CD4-positive, CD25-positive, alpha-beta regulatory T cell (primary cell): ENCODE data around the gene NCOA3. TPM values are rescaled to one million over a fixed set of nuclear protein-coding genes. Genes with fewer than 3 reads are reported as not detected.

Source experiments
- ATAC-seq, 2 donors: fragments of 150-1000 bp; cut with Tn5 transposase; one replicate each; pipeline ENCODE4 v1.10.0; 2021; ENCODE audit warnings: low read depth in 2 of 2, moderate number of reproducible peaks in 2 of 2, moderate library complexity in 1 of 2
- DNase-seq, 3 donors: peaks; one replicate each; pipeline versions ENCODE4 v3.0.0 to v3.0.0-alpha.2; 2012 to 2022; ENCODE audit warnings: mixed read lengths in 1 of 3
- H3K27ac ChIP-seq: one replicate; pipeline ENCODE4 v1.7.0; 2013; ENCODE audit warnings: mild to moderate bottlenecking, low read length; ENCODE audit not compliant: insufficient read depth, poor library complexity, severe bottlenecking
- H3K27me3 ChIP-seq: one replicate; pipeline ENCODE4 v1.7.0; 2013; ENCODE audit warnings: low read length; ENCODE audit not compliant: control insufficient read depth, insufficient read depth
- H3K36me3 ChIP-seq: one replicate; pipeline ENCODE4 v1.7.0; 2013; ENCODE audit warnings: mild to moderate bottlenecking, low read length, moderate library complexity; ENCODE audit not compliant: control insufficient read depth, insufficient read depth
- H3K4me1 ChIP-seq: 2 replicates; pipeline ENCODE4 v1.7.0; 2013; ENCODE audit warnings: mild to moderate bottlenecking, low read length; ENCODE audit not compliant: insufficient read depth, control insufficient read depth, poor library complexity, severe bottlenecking
- H3K4me3 ChIP-seq: one replicate; pipeline ENCODE4 v1.7.0; 2013; ENCODE audit warnings: low read depth, mild to moderate bottlenecking, low read length, moderate library complexity
- H3K9me3 ChIP-seq, 2 experiments: 1 replicate in 1 of 2; 2 replicates in 1 of 2; pipeline ENCODE4 v1.7.0; 2013; ENCODE audit warnings: low read length in 2 of 2, mild to moderate bottlenecking in 1 of 2, moderate library complexity in 1 of 2; ENCODE audit not compliant: control insufficient read depth in 2 of 2
- H3K27ac Mint-ChIP-seq, 3 donors: one replicate each; pipeline ENCODE4 v1.8.0; 2020 to 2022; ENCODE audit warnings: mild to moderate bottlenecking in 3 of 3, mixed read lengths in 3 of 3, moderate library complexity in 2 of 3
- H3K27me3 Mint-ChIP-seq: one replicate; pipeline ENCODE4 v1.8.0; 2022; ENCODE audit warnings: mild to moderate bottlenecking, mixed read lengths
- H3K36me3 Mint-ChIP-seq: one replicate; pipeline ENCODE4 v1.8.0; 2020; ENCODE audit warnings: mixed read lengths
- H3K4me1 Mint-ChIP-seq, 4 donors: one replicate each; pipeline ENCODE4 v1.8.0; 2020 to 2022; ENCODE audit warnings: mixed read lengths in 4 of 4, mild to moderate bottlenecking in 1 of 4
- H3K4me3 Mint-ChIP-seq, 4 donors: one replicate each; pipeline ENCODE4 v1.8.0; 2020 to 2022; ENCODE audit warnings: mild to moderate bottlenecking in 4 of 4, mixed read lengths in 4 of 4, moderate library complexity in 3 of 4
- H3K9me3 Mint-ChIP-seq, 7 donors: one replicate each; pipeline ENCODE4 v1.8.0; 2020 to 2022; ENCODE audit warnings: mixed read lengths in 7 of 7, mild to moderate bottlenecking in 3 of 7, moderate library complexity in 2 of 7
- polyA plus RNA-seq, 4 donors: library from polyadenylated mRNA; unstranded; fragments of 300-500 nt; fragmentation: Illumina TruSeq; gene quantifications; one replicate each; pipeline ENCODE4 v1.2.3, GENCODE V29; 2021
- total RNA-seq: library from RNA; stranded (reverse); gene quantifications from one replicate; pipeline ENCODE4 v1.2.3, GENCODE V29; 2022

The NCOA3 gene
- total and polyA plus RNA-seq, 5 donors from 2014 or later: 21.4 to 86.6 (median 26.0) TPM

DNA sequence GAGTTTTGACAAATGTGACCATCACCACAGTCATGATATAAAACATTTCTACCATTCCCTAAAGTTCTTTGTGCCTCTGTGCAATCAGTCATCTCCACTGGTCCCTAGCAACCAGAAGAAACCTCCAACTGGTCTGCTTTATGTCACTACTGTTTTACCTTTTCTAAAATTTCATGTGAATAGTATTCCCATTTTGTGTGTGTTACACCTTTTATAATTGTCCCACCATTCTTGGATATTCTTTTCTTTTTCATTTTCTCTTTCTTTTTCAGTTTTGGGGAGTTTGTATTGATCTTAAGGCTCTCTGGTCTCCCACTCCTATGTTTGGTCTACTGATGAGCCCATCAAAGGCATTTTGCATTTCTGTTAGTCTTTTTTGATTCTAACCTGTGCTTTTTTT lies 95.4 kb downstream of the NCOA3 start:
- no peaks in the 10 kb centered on the region for H3K27me3 Mint-ChIP-seq
- Histone ChIP-seq H3K36me3 (peaks cover 6% of the 10 kb centered on the region), H3K4me3 (no peak overlapping the region), H3K9me3 (no peaks in the 10 kb centered on the region), H3K27me3 (no peaks in the 10 kb centered on the region), H3K27ac (no peak overlapping the region), H3K4me1 (no peaks in the 10 kb centered on the region)
- DNase-seq (no peak), ATAC-seq (no peak)
- no peaks in the 10 kb centered on the region for H3K9me3 Mint-ChIP-seq
- no peak overlapping the region for H3K4me3 Mint-ChIP-seq
- peaks cover 31% of the 10 kb centered on the region for H3K36me3 Mint-ChIP-seq
- peak overlapping the region in 1 of 3 donors; percentile 11 for H3K27ac Mint-ChIP-seq
- H3K4me1 Mint-ChIP-seq: peaks cover 11 to 55% (median 39%) of the 10 kb centered on the region in 4 donors

DNA sequence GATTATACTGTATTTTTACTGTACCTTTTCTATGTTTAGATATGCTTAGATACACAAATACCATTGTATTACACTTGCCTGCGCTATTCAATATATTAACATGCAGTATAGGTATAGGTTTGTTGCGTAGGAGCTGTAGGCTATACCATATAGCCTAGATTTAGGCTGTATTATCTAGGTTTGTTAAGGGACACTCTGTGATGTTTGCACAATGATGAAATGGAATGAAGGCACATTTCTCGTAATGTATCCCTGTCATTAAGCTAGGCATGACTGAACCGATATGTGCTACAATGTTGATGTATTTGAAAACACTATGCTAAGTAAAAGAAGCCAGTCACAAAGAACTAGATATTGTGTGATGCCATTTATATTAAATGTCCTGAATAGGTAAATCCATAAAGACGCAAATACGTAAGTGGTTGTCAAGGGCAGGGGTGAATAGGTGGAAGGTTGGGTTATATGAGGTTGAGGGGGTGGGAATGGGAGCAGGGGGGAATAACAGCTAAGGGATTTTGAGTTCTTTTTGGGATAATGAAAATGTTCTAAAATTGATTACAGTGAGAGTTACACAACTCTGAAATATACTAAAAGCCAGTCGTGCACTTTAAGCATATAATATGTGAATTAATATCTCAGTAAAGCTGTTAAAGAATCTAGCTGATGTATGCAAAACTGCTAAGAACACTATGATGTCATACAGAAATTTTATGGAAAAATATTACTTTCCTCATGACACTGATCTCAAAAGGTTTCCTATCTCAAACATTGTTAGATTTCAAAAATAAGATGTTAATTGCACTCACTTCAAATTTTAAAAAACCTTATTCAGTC lies 97.4 kb downstream of the NCOA3 start:
- Mint-ChIP-seq H3K27me3 (no peaks in the 10 kb centered on the region), H3K27ac (peak overlapping the region in 2 of 3 donors; percentile 14 to 26), H3K4me3 (peak overlapping the region in 1 of 4 donors; percentile 13), H3K36me3 (peaks cover 30% of the 10 kb centered on the region), H3K4me1 (peaks cover 25 to 64% (median 49%) of the 10 kb centered on the region in 4 donors), H3K9me3 (no peaks in the 10 kb centered on the region)
- H3K9me3 ChIP-seq: no peaks in the 10 kb centered on the region
- no peaks in the 10 kb centered on the region for H3K4me1 ChIP-seq
- ATAC-seq: no peak
- peaks cover 4% of the 10 kb centered on the region for H3K36me3 ChIP-seq
- no peak overlapping the region for H3K27ac ChIP-seq
- no peaks in the 10 kb centered on the region for H3K27me3 ChIP-seq
- DNase-seq: no peak
- no peak overlapping the region for H3K4me3 ChIP-seq

DNA sequence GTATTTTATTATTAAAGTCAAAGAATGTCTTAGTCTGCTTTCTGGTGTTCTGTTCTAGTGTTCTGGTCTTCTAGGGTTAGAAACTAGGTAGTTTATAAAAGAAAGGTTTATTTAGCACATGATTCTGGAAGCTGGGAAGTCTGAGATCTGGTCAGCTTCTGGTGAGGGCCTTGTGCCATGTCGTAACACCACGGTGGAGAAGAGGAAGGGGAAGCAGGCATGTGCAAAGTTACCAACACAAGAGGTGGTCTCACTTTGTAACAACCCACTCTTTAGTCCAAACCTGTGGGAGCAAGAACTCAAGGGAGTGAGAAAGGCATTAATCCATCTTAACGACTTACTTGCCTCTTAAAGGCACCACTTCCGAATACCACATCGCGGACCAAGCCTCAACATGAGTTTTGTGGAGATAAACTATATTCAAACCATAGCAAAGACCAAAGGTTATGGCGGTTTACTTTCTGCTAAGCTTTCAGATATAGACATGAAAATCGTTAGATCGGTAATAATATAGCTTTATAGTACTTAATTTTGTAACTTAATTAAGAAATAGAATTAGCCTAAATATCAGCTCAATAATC lies 99.4 kb downstream of the NCOA3 start:
- Histone ChIP-seq H3K9me3 (no peaks in the 10 kb centered on the region), H3K4me1 (peaks cover 15% of the 10 kb centered on the region), H3K4me3 (no peak overlapping the region), H3K27me3 (no peaks in the 10 kb centered on the region), H3K36me3 (no peaks in the 10 kb centered on the region), H3K27ac (no peak overlapping the region)
- H3K27me3 Mint-ChIP-seq: no peaks in the 10 kb centered on the region
- H3K9me3 Mint-ChIP-seq: no peaks in the 10 kb centered on the region
- DNase-seq (no peak), ATAC-seq (no peak)
- H3K4me1 Mint-ChIP-seq: peaks cover 37 to 76% (median 57%) of the 10 kb centered on the region in 4 donors
- peak overlapping the region in 1 of 3 donors; percentile 21 for H3K27ac Mint-ChIP-seq
- H3K36me3 Mint-ChIP-seq: peaks cover 26% of the 10 kb centered on the region
- no peak overlapping the region for H3K4me3 Mint-ChIP-seq

DNA sequence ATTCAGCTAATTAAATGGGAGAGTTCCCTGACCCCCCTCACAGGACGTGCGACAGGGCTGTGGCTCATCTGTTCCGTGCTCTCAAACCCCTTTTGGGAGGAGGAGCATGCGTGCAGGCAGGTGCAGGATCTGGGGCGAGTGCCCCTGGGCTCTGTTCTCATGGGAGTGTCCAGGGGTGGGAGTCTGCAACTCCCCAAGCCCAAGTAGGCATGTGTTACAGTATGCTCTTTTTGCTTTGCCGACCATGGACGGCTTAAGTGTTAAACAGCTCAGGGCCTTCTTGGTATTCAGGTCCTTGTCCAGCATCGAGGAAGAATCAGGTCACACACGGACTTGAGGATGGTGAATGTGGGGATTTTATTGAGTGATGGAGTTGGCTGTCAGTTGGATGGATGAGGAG lies 101.6 kb downstream of the NCOA3 start:
- ATAC-seq: no peak
- peaks cover 20% of the 10 kb centered on the region for H3K36me3 Mint-ChIP-seq
- no peak overlapping the region for H3K4me3 ChIP-seq
- H3K27ac Mint-ChIP-seq: peak overlapping the region; percentile 20 to 55 (median 47)
- H3K36me3 ChIP-seq: no peaks in the 10 kb centered on the region
- H3K9me3 Mint-ChIP-seq: no peaks in the 10 kb centered on the region
- H3K4me1 Mint-ChIP-seq: peaks cover 50 to 86% (median 62%) of the 10 kb centered on the region in 4 donors
- no peak overlapping the region for H3K27ac ChIP-seq
- no peak overlapping the region for H3K4me3 Mint-ChIP-seq
- H3K27me3 Mint-ChIP-seq: no peaks in the 10 kb centered on the region
- no peak for DNase-seq
- H3K4me1 ChIP-seq: peaks cover 36% of the 10 kb centered on the region
- H3K27me3 ChIP-seq: no peaks in the 10 kb centered on the region
- H3K9me3 ChIP-seq: no peaks in the 10 kb centered on the region

DNA sequence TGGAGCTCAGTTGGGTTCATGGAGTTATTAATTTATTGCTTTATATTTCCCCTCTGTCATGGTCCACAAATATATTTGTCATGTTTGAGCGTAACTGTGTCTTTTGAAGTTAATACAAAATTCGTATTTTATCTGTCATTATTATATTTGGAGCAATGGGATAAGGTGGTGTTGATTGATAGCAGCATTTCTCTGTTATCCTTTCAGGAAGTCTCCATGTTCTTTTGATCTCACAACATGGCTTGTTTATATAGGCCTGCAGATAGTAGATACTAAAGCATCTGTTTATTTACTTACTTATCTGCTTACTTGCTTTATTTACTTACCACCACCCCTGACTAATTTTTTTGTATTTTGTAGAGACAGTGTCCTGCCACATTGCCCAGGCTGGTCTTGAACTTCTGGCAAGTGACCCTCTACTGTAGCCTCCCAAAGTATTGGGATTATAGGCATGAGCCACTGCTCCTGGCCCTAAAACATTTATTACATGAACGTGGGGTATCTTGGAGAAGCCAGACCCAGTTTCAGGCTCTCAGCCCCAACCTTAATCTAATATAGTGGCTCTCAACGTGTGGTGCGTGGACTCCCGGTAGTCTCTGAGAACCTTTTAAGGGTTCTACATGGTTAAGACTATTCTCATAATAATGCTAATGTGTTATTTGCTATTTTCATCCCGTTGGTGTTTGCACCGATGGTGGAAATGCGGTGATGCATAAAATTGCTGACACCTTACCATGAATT lies 104.2 kb downstream of the NCOA3 start:
- no peak for ATAC-seq
- Mint-ChIP-seq H3K27ac (peak overlapping the region; percentile 0 to 97 (median 24)), H3K4me1 (peaks cover 60 to 90% (median 74%) of the 10 kb centered on the region in 4 donors), H3K27me3 (no peaks in the 10 kb centered on the region), H3K4me3 (peak overlapping the region; percentile 2 to 81 (median 16)), H3K36me3 (peaks cover 10% of the 10 kb centered on the region), H3K9me3 (no peaks in the 10 kb centered on the region)
- Histone ChIP-seq H3K27ac (peak overlapping the region; percentile 39), H3K27me3 (no peaks in the 10 kb centered on the region), H3K4me3 (peak overlapping the region; percentile 52), H3K4me1 (peaks cover 62% of the 10 kb centered on the region), H3K9me3 (no peaks in the 10 kb centered on the region), H3K36me3 (no peaks in the 10 kb centered on the region)
- DNase-seq: no peak

DNA sequence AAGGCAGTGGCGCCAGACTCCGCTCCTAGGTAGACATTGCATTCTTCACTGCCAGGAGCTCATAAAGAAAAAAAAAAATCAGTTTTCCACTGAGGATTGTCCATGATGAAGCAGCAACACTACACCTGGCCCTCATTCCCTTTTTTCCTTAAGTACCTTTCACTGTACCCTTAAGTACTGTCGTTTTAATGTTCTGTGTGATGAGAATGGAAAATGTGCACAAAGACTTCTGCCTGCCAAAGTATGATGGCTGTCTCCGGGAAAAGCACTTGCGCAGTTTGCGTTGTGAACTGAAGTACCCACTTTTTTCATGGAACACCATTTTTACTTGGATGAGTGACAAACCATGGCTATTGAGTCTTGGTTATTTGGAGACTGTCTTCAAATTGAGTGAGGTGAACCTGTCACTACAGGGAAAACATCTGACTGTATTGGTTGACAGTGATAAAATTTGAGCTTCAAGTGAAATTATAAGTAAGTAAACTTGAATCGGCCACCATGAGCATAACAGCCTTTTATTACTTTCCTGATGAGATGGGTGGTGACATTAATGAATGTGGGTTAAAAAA lies 104.8 kb downstream of the NCOA3 start:
- no peaks in the 10 kb centered on the region for H3K27me3 Mint-ChIP-seq
- H3K4me3 ChIP-seq: peak overlapping the region; percentile 52
- peak overlapping the region; percentile 61 for H3K27ac ChIP-seq
- ATAC-seq (no peak), DNase-seq (no peak)
- H3K9me3 Mint-ChIP-seq: no peaks in the 10 kb centered on the region
- H3K36me3 ChIP-seq: no peaks in the 10 kb centered on the region
- peak overlapping the region; percentile 2 to 60 (median 13) for H3K4me3 Mint-ChIP-seq
- no peaks in the 10 kb centered on the region for H3K9me3 ChIP-seq
- peaks cover 60 to 92% (median 74%) of the 10 kb centered on the region in 4 donors for H3K4me1 Mint-ChIP-seq
- no peaks in the 10 kb centered on the region for H3K27me3 ChIP-seq
- H3K4me1 ChIP-seq: peaks cover 66% of the 10 kb centered on the region
- peaks cover 10% of the 10 kb centered on the region for H3K36me3 Mint-ChIP-seq
- H3K27ac Mint-ChIP-seq: peak overlapping the region; percentile 11 to 91 (median 24)

DNA sequence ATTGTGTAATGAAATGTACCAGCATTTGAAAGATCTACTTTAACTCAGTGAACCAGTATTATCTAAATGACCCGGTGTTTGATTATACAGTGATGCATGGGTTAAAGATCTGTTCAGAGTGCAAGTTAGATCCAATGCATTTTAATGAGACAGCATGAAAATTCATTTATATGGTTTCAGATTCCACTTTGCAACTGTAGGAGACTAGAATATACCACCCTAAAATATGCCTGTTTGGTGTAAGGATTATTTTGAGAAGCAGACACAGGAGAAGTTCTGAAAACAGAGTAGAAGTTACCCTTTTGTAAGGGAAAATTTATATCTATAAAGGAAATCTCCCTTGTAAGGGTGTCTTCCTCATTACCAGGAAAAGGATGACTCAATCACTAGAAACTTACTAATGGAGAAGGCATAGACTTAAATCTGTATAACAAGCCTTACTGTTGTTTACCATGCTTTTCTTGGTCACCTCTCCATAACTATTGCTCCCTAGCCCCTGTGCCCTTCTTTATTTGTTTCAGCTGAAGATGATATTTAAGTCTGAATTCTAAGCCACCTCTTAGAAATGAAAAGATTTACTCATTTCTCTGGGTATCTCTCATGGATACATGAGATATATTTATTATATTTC lies 105.4 kb downstream of the NCOA3 start:
- DNase-seq: peak in 1 of 3 donors; percentile 60
- Histone ChIP-seq H3K36me3 (no peaks in the 10 kb centered on the region), H3K27me3 (no peaks in the 10 kb centered on the region), H3K4me1 (peaks cover 70% of the 10 kb centered on the region), H3K27ac (peak overlapping the region; percentile 61), H3K9me3 (no peaks in the 10 kb centered on the region), H3K4me3 (peak overlapping the region; percentile 52)
- Mint-ChIP-seq H3K36me3 (peaks cover 10% of the 10 kb centered on the region), H3K27ac (peak overlapping the region; percentile 11 to 91 (median 24)), H3K9me3 (no peaks in the 10 kb centered on the region), H3K27me3 (no peaks in the 10 kb centered on the region), H3K4me1 (peaks cover 59 to 91% (median 74%) of the 10 kb centered on the region in 4 donors), H3K4me3 (peak overlapping the region in 3 of 4 donors; percentile 12 to 60 (median 14))
- peak; percentile 40 to 60 for ATAC-seq
